UCSD-AML1 (cell line): Measurements from ENCODE around the gene CDIP1.

Source experiments
- DNase-seq: peaks from one replicate; lab custom pipeline; 2025; ENCODE audit not compliant: unreplicated experiment; lab: John Stamatoyannopoulos, UW

Gene CDIP1

DNA sequence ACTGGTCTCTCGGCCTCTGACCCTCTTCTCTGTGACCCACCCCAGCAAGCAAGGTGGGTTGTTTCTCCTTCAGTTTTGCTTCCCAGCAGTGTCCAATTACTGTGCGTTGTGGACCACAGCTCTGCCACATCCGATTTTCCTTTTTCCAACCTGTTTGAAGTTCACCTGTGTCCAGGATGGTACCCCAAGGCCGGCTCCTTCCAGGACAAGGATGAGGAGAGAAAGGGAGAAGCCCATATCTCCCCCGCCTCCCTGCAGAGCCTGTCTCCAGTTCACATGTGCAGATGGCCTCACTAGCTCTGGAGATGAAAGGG, 77.7 kb downstream of the CDIP1 start:
- no peak for DNase-seq
